Measurements from ENCODE around the gene ATM. TPM values are rescaled to one million over a fixed set of nuclear protein-coding genes. Genes with fewer than 3 reads are reported as not detected.

ATM gene
- polyA plus RNA-seq, 1 donor from 2014 or later: 74.6 TPM

GRCh38 chr11:108224366-108224765 lies 1.5 kb downstream of the ATM start:
- Histone ChIP-seq H4K20me1 (ENCODE audit: insufficient read depth) (no peaks in the 10 kb centered on the region), H3K9me3 (ENCODE audit: low read length) (no peaks in the 10 kb centered on the region), H3K27ac (ENCODE audit: low read length) (no peak overlapping the region), H3F3A (ENCODE audit: insufficient read depth, low read length, poor library complexity, severe bottlenecking) (no peaks in the 10 kb centered on the region), H2AFZ (ENCODE audit: low read depth, low read length) (no peak overlapping the region), H3K4me3 (ENCODE audit: low read length) (peak overlapping the region; percentile 85), H3K36me3 (ENCODE audit: insufficient read depth, low read length) (peaks cover 9% of the 10 kb centered on the region), H3K4me2 (ENCODE audit: low read length) (peak overlapping the region; percentile 65), H3K27me3 (ENCODE audit: insufficient read depth, low read depth, low read length) (no peaks in the 10 kb centered on the region), H3K9ac (ENCODE audit: low read length) (no peak overlapping the region), H3K9me2 (ENCODE audit: insufficient read depth, low read length) (no peaks in the 10 kb centered on the region), H3K79me2 (replicated peaks; ENCODE audit: insufficient read depth, low read length) (peaks cover 49% of the 10 kb centered on the region)
- no peak for TF ChIP-seq TAF1 (IDR thresholded peaks at IDR 0.05; ENCODE audit: low read depth)
- no peak for TF ChIP-seq MXI1 (conservative IDR thresholded peaks at IDR 0.05; ENCODE audit: poor library complexity, severe bottlenecking)
- no peak for TF ChIP-seq POLR2AphosphoS5 (IDR thresholded peaks at IDR 0.05)

GRCh38 chr11:108224911-108225786 lies 2.3 kb downstream of the ATM start:
- H3K4me2 ChIP-seq (ENCODE audit: low read length): peak overlapping the region; percentile 65
- H3K9ac ChIP-seq (ENCODE audit: low read length): no peak overlapping the region
- TF ChIP-seq EZH2 (IDR thresholded peaks at IDR 0.05; ENCODE audit: borderline replicate concordance, insufficient read depth, low read length, poor library complexity, severe bottlenecking): no peak
- TF ChIP-seq EP300 (conservative IDR thresholded peaks at IDR 0.05; ENCODE audit: poor library complexity, severe bottlenecking): no peak
- no peak for TF ChIP-seq MXI1 (conservative IDR thresholded peaks at IDR 0.05; ENCODE audit: poor library complexity, severe bottlenecking)
- TF ChIP-seq POLR2AphosphoS5 (IDR thresholded peaks at IDR 0.05): no peak
- no peak for TF ChIP-seq TAF1 (IDR thresholded peaks at IDR 0.05; ENCODE audit: low read depth)
- TF ChIP-seq CTCF (IDR thresholded peaks at IDR 0.05; ENCODE audit: poor library complexity, severe bottlenecking): no peak
- no peak for TF ChIP-seq SMC3 (conservative IDR thresholded peaks at IDR 0.05; ENCODE audit: poor library complexity)
- no peaks in the 10 kb centered on the region for H3K9me2 ChIP-seq (ENCODE audit: insufficient read depth, low read length)
- no peak overlapping the region for H3K27ac ChIP-seq (ENCODE audit: low read length)
- peaks cover 41% of the 10 kb centered on the region for H3K79me2 ChIP-seq (replicated peaks; ENCODE audit: insufficient read depth, low read length)
- H3K36me3 ChIP-seq (ENCODE audit: insufficient read depth, low read length): peaks cover 9% of the 10 kb centered on the region
- peak overlapping the region; percentile 85 for H3K4me3 ChIP-seq (ENCODE audit: low read length)
- no peaks in the 10 kb centered on the region for H4K20me1 ChIP-seq (ENCODE audit: insufficient read depth)
- no peaks in the 10 kb centered on the region for H3K27me3 ChIP-seq (ENCODE audit: insufficient read depth, low read depth, low read length)
- H3F3A ChIP-seq (ENCODE audit: insufficient read depth, low read length, poor library complexity, severe bottlenecking): no peaks in the 10 kb centered on the region
- H2AFZ ChIP-seq (ENCODE audit: low read depth, low read length): no peak overlapping the region
- no peaks in the 10 kb centered on the region for H3K9me3 ChIP-seq (ENCODE audit: low read length)

- Histone ChIP-seq H3K4me3 (ENCODE audit: low read length) (peak overlapping the region; percentile 23), H3F3A (ENCODE audit: insufficient read depth, low read length, poor library complexity, severe bottlenecking) (no peaks in the 10 kb centered on the region), H3K27me3 (ENCODE audit: insufficient read depth, low read depth, low read length) (no peaks in the 10 kb centered on the region), H4K20me1 (ENCODE audit: insufficient read depth) (no peaks in the 10 kb centered on the region), H2AFZ (ENCODE audit: low read depth, low read length) (no peak overlapping the region), H3K9me3 (ENCODE audit: low read length) (no peaks in the 10 kb centered on the region), H3K36me3 (ENCODE audit: insufficient read depth, low read length) (peaks cover 9% of the 10 kb centered on the region), H3K9me2 (ENCODE audit: insufficient read depth, low read length) (no peaks in the 10 kb centered on the region), H3K79me2 (replicated peaks; ENCODE audit: insufficient read depth, low read length) (peaks cover 32% of the 10 kb centered on the region), H3K27ac (ENCODE audit: low read length) (no peak overlapping the region), H3K9ac (ENCODE audit: low read length) (no peak overlapping the region), H3K4me2 (ENCODE audit: low read length) (no peak overlapping the region)
- TF ChIP-seq TAF1 (IDR thresholded peaks at IDR 0.05; ENCODE audit: low read depth): no peak
- TF ChIP-seq RAD21 (conservative IDR thresholded peaks at IDR 0.05): no peak
- no peak for TF ChIP-seq MXI1 (conservative IDR thresholded peaks at IDR 0.05; ENCODE audit: poor library complexity, severe bottlenecking)
These were observed 3.2 kb downstream of the ATM start for GRCh38 chr11:108226036-108226435.

Data from neural cell (in vitro differentiated cells).